GM10847 (cell line): Measurements from ENCODE around the gene VPS13D.

Experiments used
- POLR2A ChIP-seq: IDR thresholded peaks from 2 replicates; pipeline ENCODE4 v1.6.1; 2011; ENCODE audit not compliant: insufficient read length; ENCODE audit errors: extremely low read depth

The VPS13D gene

GRCh38 chr1:12420171-12420570 lies 190.3 kb downstream of the VPS13D start:
- TF ChIP-seq POLR2A, result no peak

- TF ChIP-seq POLR2A, result no peak
Observed at GRCh38 chr1:12422488-12422887, 192.7 kb downstream of the VPS13D start.

GRCh38 chr1:12424087-12424529 lies 194.3 kb downstream of the VPS13D start:
- TF ChIP-seq POLR2A, result no peak

GRCh38 chr1:12424793-12425192 lies 195.0 kb downstream of the VPS13D start:
- TF ChIP-seq POLR2A, result no peak

- TF ChIP-seq POLR2A, result no peak
Observed at GRCh38 chr1:12426030-12426429, 196.2 kb downstream of the VPS13D start.

- no peak for TF ChIP-seq POLR2A
Observed at GRCh38 chr1:12428334-12428733, 198.5 kb downstream of the VPS13D start.

GRCh38 chr1:12430525-12430924 lies 200.7 kb downstream of the VPS13D start:
- no peak for TF ChIP-seq POLR2A

GRCh38 chr1:12432897-12433296 lies 203.1 kb downstream of the VPS13D start:
- TF ChIP-seq POLR2A, result no peak

- no peak for TF ChIP-seq POLR2A
Observed at GRCh38 chr1:12433323-12434053, 203.7 kb downstream of the VPS13D start.

- TF ChIP-seq POLR2A, result no peak
Observed at GRCh38 chr1:12434174-12434573, 204.3 kb downstream of the VPS13D start.

GRCh38 chr1:12434686-12435085 lies 204.9 kb downstream of the VPS13D start:
- no peak for TF ChIP-seq POLR2A

GRCh38 chr1:12435639-12436344 lies 206.0 kb downstream of the VPS13D start:
- TF ChIP-seq POLR2A, result no peak

GRCh38 chr1:12436345-12436658 lies 206.5 kb downstream of the VPS13D start:
- TF ChIP-seq POLR2A, result no peak

- no peak for TF ChIP-seq POLR2A
Observed at GRCh38 chr1:12436817-12437599, 207.2 kb downstream of the VPS13D start.

GRCh38 chr1:12437629-12438028 lies 207.8 kb downstream of the VPS13D start:
- TF ChIP-seq POLR2A, result no peak

GRCh38 chr1:12438349-12438924 lies 208.6 kb downstream of the VPS13D start:
- TF ChIP-seq POLR2A, result no peak

GRCh38 chr1:12439073-12439472 lies 209.2 kb downstream of the VPS13D start:
- TF ChIP-seq POLR2A, result no peak
